Activated CD4-positive, CD25-positive, alpha-beta regulatory T cell treated with anti-CD3 and anti-CD28 coated beads, Interleukin-2, amount 50 U/mL, for 16 hours (primary cell): ENCODE data around the gene PDCD1.
"Not testable (repeated sequence)": the region's sequence is repeated elsewhere in the genome, so short reads cannot be mapped to it uniquely, and the experiment has no call there.

Source experiments
- DNase-seq: peaks from one replicate; pipeline ENCODE4 v3.0.0-alpha.2; 2020; ENCODE audit warnings: low read depth, low spot score

PDCD1 gene

GRCh38 chr2:241877989-241878970 is 19.6 kb upstream of the PDCD1 start:
- peak; percentile 62 for DNase-seq

DNA sequence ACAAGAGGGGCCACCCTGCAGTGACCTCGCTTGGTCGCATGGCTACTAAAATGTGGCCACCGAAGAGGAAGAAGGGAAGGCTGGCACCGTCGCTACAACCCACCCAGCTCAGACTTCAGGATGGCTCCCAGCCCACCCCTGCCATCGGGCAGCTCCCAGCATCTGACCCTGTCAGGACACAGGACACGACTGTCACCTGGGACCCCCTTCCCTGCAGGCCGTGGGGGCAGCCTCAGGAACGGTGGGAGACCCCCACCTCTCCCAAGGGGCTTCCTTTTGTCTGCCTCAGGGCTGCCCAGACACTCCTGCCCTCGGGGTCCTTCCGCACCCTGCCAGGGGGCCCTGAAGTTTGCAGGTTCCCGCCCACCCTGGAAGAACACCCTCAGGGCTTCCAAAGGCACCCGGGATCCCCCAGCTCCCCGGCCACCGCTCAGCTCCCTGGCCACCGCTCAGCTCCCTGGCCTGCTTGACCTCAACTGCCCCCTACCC is 18.5 kb upstream of the PDCD1 start:
- DNase-seq: no peak

- DNase-seq: no peak
Measured at GRCh38 chr2:241876528-241877196, 18.0 kb upstream of the PDCD1 start.

- DNase-seq: not testable (repeated sequence)
Measured at GRCh38 chr2:241875754-241876527, 17.2 kb upstream of the PDCD1 start.

GRCh38 chr2:241874277-241874925 is 15.7 kb upstream of the PDCD1 start:
- no peak for DNase-seq

- no peak for DNase-seq
Measured at GRCh38 chr2:241873803-241874110, 15.1 kb upstream of the PDCD1 start.

GRCh38 chr2:241873081-241873802 is 14.5 kb upstream of the PDCD1 start:
- no peak for DNase-seq

DNA sequence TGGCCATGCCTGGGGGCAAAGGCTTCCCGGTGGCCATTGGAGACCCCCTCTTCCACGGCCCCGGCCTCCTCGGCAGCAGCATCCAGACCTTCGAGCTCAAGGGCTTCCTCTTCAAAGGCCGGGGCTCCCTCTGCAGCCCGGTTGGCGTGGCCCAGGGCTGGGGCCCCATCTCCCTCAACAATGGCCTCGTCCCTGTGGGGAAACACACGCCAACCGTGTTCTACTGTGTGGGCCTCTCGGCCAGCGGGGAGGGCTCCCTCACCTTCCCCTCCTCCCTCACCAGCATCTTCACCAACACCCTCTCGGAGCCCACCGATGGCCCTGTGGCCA is 13.6 kb upstream of the PDCD1 start:
- no peak for DNase-seq

- no peak for DNase-seq
Measured at GRCh38 chr2:241871538-241872312, 13.0 kb upstream of the PDCD1 start.

- no peak for DNase-seq
Measured at GRCh38 chr2:241870611-241871537, 12.2 kb upstream of the PDCD1 start.

- DNase-seq: no peak
Measured at GRCh38 chr2:241870081-241870541, 11.4 kb upstream of the PDCD1 start.

DNA sequence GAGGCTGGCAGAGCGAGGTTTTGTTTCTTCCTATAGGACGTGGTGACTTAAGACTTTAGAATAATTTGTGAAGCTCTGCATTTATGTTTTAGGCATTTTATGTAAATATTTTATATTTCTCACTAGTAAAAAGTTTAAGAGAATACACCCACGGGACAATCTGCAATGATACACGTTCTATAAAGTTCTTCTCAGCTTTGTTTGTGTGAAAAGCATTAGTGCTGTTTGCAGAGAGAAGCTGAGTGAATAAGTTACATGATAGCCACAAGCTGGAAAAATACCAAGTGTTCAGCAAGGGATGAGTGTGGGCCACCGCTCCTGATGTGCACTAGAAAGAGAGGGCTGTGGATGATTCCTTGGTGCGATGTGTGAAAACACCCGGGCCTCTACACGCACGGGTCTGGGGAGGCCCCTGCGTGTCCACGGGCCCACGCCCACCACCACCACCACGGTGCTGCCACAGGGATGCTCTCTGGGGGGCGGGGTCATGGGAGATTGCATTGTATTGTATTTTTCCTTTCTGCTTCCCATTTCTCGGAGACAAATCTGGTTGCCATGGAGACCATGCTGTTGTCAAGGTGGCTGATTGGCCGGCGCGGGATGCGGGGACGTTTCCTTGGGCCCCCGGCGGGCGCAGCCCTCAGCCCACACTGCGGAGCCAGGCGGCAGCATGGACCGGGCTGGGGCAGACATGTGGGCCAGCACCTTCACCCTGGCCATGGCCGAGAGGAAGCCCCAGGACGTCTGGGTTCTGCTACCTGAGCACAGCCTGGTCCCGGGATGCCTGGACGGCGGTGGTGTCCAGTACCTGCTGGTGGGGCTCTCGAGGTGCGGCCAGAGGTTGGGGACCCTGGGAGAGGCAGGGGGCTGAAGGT is 10.6 kb upstream of the PDCD1 start, which contains the start of gene RTP5:
TSS of gene RTP5 (plus strand) at position 643 of the 875 bp plus-strand sequence. CDS start at position 671, 28 bp downstream.
- DNase-seq: no peak

DNA sequence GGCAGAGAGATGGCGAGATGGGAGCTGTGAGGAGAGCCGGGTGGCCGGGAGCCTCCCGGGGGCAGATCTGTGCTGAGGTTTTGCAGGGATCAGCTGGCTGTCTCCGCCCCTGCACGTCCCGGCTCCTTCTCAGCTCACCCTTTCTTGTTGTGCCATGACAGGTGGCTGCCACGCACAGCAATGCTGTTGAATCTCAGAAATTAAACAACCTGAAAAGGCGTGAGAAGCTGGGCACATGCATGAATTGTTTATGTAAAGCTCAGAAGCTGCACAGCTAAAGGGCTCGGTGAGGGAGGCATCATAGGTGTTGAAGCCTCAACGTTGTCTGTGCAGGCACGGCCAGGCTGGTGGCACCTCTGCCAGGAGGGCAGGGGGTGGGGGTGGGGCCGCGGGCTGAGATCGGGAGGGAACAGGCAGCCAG is 10.0 kb upstream of the PDCD1 start:
- DNase-seq: no peak

DNA sequence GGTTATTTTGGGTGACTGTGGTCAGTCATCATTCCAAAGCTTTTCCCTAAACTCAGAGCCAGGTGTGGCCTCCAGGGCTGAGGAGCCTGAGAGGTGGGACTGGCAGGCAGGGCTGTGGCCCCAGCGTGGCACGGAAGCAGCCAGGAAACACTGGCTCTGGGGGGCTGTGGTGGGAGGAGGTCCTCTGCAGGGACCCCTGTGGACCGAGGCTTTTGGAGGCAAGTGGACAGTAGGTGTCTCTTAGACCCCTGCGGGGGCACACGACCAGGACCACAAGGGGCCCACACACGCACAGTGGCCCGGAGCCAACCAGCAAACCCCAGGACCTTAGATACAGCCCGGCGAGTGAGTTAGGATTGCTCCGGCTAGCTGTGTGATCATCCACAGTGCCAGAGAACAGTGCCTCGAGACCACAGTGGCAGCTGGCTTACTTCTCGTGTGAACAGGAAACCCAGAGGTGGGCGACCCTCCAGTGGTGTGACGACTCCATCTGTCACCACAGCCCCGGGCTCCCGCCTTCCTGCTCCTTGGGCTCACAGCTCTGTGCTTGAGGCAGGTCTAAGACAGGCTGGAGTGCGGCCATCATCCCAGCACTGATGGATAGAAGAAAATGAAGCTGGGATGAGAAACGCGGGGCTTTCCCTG is 9.2 kb upstream of the PDCD1 start:
- DNase-seq: no peak

- DNase-seq: no peak
Measured at GRCh38 chr2:241866790-241867645, 8.3 kb upstream of the PDCD1 start.
